ENCODE results near the gene AFF3. TPM values are rescaled to one million over a fixed set of nuclear protein-coding genes. Genes with fewer than 3 reads are reported as not detected.

The AFF3 gene
- polyA plus RNA-seq, 1 donor (not counting 4 experiments of a cell fraction or from before 2014, with no cell fraction given): not detected

- Histone ChIP-seq H3K36me3 (ENCODE audit: control insufficient read depth in 2 of 2, extremely low read depth in 1 of 2, insufficient read depth in 2 of 2, low read length in 2 of 2) (no peaks in the 10 kb centered on the region), H3K27me3 (ENCODE audit: control insufficient read depth, extremely low read depth, insufficient read depth, low read length) (no peaks in the 10 kb centered on the region), H4K20me1 (ENCODE audit: control insufficient read depth, extremely low read depth, insufficient read depth, low read length) (no peaks in the 10 kb centered on the region), H3K4me2 (ENCODE audit: control insufficient read depth, extremely low read depth, insufficient read depth, low read depth, low read length) (no peak overlapping the region), H2AFZ (ENCODE audit: control insufficient read depth, low read length) (no peak overlapping the region), H3K9me1 (ENCODE audit: control insufficient read depth, extremely low read depth, insufficient read depth, low read length) (no peaks in the 10 kb centered on the region), H3K9ac (ENCODE audit: control insufficient read depth, extremely low read depth, insufficient read depth, low read length) (no peak overlapping the region), H3K4me1 (ENCODE audit: control insufficient read depth, extremely low read depth, insufficient read depth, low read length) (no peaks in the 10 kb centered on the region), H3K79me2 (ENCODE audit: control insufficient read depth, insufficient read depth, low read length) (no peaks in the 10 kb centered on the region), H3K9me3 (ENCODE audit: control insufficient read depth, low read depth, low read length) (no peaks in the 10 kb centered on the region), H3K27ac (ENCODE audit: control insufficient read depth, insufficient read depth, low read length) (no peak overlapping the region), H3K4me3 (ENCODE audit: control insufficient read depth in 2 of 3, extremely low read depth in 1 of 3, insufficient read depth in 2 of 3, low read depth in 1 of 3, low read length in 3 of 3) (no peak overlapping the region)
- dilution Hi-C loops (cut with MboI; ENCODE audit: extremely low pct_ligation_motif_present, low sequenced_read_pairs): no loop called here
- DNase-seq (ENCODE audit: low read depth, low spot score) (no peak), FAIRE-seq (no peak)
- TF ChIP-seq CTCF (optimal IDR thresholded peaks at IDR 0.05 in 1 of 3, IDR thresholded peaks at IDR 0.05 in 1 of 3, conservative IDR thresholded peaks at IDR 0.05 in 1 of 3; ENCODE audit: extremely low read depth in 1 of 3, insufficient read depth in 2 of 3, low read length in 3 of 3) (no peak), EZH2 (IDR thresholded peaks at IDR 0.05; ENCODE audit: low read length) (no peak)
These were observed 231.5 kb downstream of the AFF3 start for GRCh38 chr2:99910902-99911301.

- Histone ChIP-seq H3K4me1 (ENCODE audit: control insufficient read depth, extremely low read depth, insufficient read depth, low read length) (no peaks in the 10 kb centered on the region), H4K20me1 (ENCODE audit: control insufficient read depth, extremely low read depth, insufficient read depth, low read length) (no peaks in the 10 kb centered on the region), H3K4me3 (ENCODE audit: control insufficient read depth in 2 of 3, extremely low read depth in 1 of 3, insufficient read depth in 2 of 3, low read depth in 1 of 3, low read length in 3 of 3) (no peak overlapping the region), H3K9me1 (ENCODE audit: control insufficient read depth, extremely low read depth, insufficient read depth, low read length) (no peaks in the 10 kb centered on the region), H2AFZ (ENCODE audit: control insufficient read depth, low read length) (no peak overlapping the region), H3K36me3 (ENCODE audit: control insufficient read depth in 2 of 2, extremely low read depth in 1 of 2, insufficient read depth in 2 of 2, low read length in 2 of 2) (no peaks in the 10 kb centered on the region), H3K9ac (ENCODE audit: control insufficient read depth, extremely low read depth, insufficient read depth, low read length) (no peak overlapping the region), H3K27ac (ENCODE audit: control insufficient read depth, insufficient read depth, low read length) (no peak overlapping the region), H3K9me3 (ENCODE audit: control insufficient read depth, low read depth, low read length) (no peaks in the 10 kb centered on the region), H3K79me2 (ENCODE audit: control insufficient read depth, insufficient read depth, low read length) (no peaks in the 10 kb centered on the region), H3K4me2 (ENCODE audit: control insufficient read depth, extremely low read depth, insufficient read depth, low read depth, low read length) (no peak overlapping the region), H3K27me3 (ENCODE audit: control insufficient read depth, extremely low read depth, insufficient read depth, low read length) (no peaks in the 10 kb centered on the region)
- FAIRE-seq: no peak
- dilution Hi-C loops (cut with MboI; ENCODE audit: extremely low pct_ligation_motif_present, low sequenced_read_pairs): no loop called here
- TF ChIP-seq CTCF (optimal IDR thresholded peaks at IDR 0.05 in 1 of 3, IDR thresholded peaks at IDR 0.05 in 1 of 3, conservative IDR thresholded peaks at IDR 0.05 in 1 of 3; ENCODE audit: extremely low read depth in 1 of 3, insufficient read depth in 2 of 3, low read length in 3 of 3) (no peak), EZH2 (IDR thresholded peaks at IDR 0.05; ENCODE audit: low read length) (no peak)
- DNase-seq (ENCODE audit: low read depth, low spot score): no peak
These were observed 236.8 kb downstream of the AFF3 start for GRCh38 chr2:99905636-99906035.

All from keratinocyte (primary cell).